Transverse colon (tissue), 4 donors: Measurements from ENCODE around the gene NPC1. TPM values are rescaled to one million over a fixed set of nuclear protein-coding genes. Genes with fewer than 3 reads are reported as not detected.
A peak's percentile ranks its signal among the peaks of the same experiment; 100 is the strongest.

Experiments used
- DNase-seq: peaks from one replicate; pipeline ENCODE4 v3.0.0-alpha.2; 2019
- H3K27ac ChIP-seq, 4 donors: fragments of 200-600 bp; sonication (generic); 2 replicates each; pipeline ENCODE4 v1.5.1; 2016 to 2018; ENCODE audit warnings: inconsistent platforms in 4 of 4
- H3K27me3 ChIP-seq: fragments of 200-600 bp; sonication (generic); 2 replicates; pipeline ENCODE4 v1.5.1; 2017; ENCODE audit warnings: inconsistent platforms
- H3K36me3 ChIP-seq, 4 donors: fragments of 200-600 bp; sonication (generic); 2 replicates each; pipeline ENCODE4 v1.5.1; 2017 to 2019; ENCODE audit warnings: inconsistent platforms in 4 of 4
- H3K4me1 ChIP-seq, 4 donors: fragments of 200-600 bp; sonication (generic); 2 replicates each; pipeline ENCODE4 v1.5.1; 2017 to 2020; ENCODE audit warnings: inconsistent platforms in 4 of 4
- H3K4me3 ChIP-seq, 4 donors: fragments of 200-600 bp; sonication (generic); 1 replicate in 1 of 4; 2 replicates in 3 of 4; pipeline versions ENCODE4 v1.5.1 to v1.6.1; 2017 to 2019; ENCODE audit warnings: inconsistent platforms in 4 of 4
- H3K9me3 ChIP-seq, 2 donors: fragments of 200-600 bp; sonication (generic); 2 replicates each; pipeline ENCODE4 v1.5.1; 2017 to 2019; ENCODE audit warnings: inconsistent platforms in 2 of 2
- EP300 ChIP-seq: sonication (generic); formaldehyde crosslinking; IDR thresholded peaks from one replicate; pipeline ENCODE4 v1.6.1; 2017; ENCODE audit warnings: antibody characterized with exemption, low read depth
- POLR2A ChIP-seq: fragments of 450-650 bp; IDR thresholded peaks from one replicate; pipeline ENCODE4 v1.6.1; 2016; ENCODE audit warnings: antibody characterized with exemption, mild to moderate bottlenecking, moderate library complexity
- POLR2AphosphoS5 ChIP-seq, 3 donors: sonication (generic); formaldehyde crosslinking; IDR thresholded peaks; one replicate each; pipeline ENCODE4 v1.6.1; 2016; ENCODE audit warnings: antibody characterized with exemption in 3 of 3
- WGBS, 2 donors: methylation state at CpG; one replicate each; pipeline ENCODE4 v1.1.5; 2018; ENCODE audit warnings: low coverage in 1 of 2; 5-methylcytosine and 5-hydroxymethylcytosine counted together
- in situ Hi-C, 4 donors: fragments of 200-750 bp; cut with MboI; loops; one replicate each; pipeline versions ENCODE4 v1.15.0 to v1.15.1; 2017; ENCODE audit warnings: low sequenced_read_pairs in 3 of 4, low pct_ligation_motif_present in 1 of 4, low pct_unique_long_range_greater_than_20kb in 1 of 4
- intact Hi-C: fragments of 100-400 bp; cut with DNase I; formaldehyde crosslinking; loops from one replicate; pipeline ENCODE4 v1.15.1; 2023; ENCODE audit warnings: low total_unique reads
- total RNA-seq, 4 donors: library from RNA; depleted of rRNA; stranded (reverse); fragments of >200 nt; gene quantifications; one replicate each; pipeline ENCODE4 v1.1.0, GENCODE V29; 2016
- TF ChIP-seq, protein P1 (sequence below), 5 experiments: fragments of 200-600 bp in 3 of 5; fragments of 450-650 bp in 2 of 5; sonication (generic) in 3 of 5; IDR thresholded peaks; 1 replicate in 2 of 5; 2 replicates in 3 of 5; pipeline ENCODE4 v1.5.1; 2016 to 2017; ENCODE audit warnings: antibody characterized with exemption in 5 of 5, inconsistent platforms in 3 of 5, mild to moderate bottlenecking in 2 of 5, moderate library complexity in 1 of 5

The NPC1 gene
- total RNA-seq, 4 donors from 2014 or later: 33.6 to 96.1 (median 49.7) TPM

DNA sequence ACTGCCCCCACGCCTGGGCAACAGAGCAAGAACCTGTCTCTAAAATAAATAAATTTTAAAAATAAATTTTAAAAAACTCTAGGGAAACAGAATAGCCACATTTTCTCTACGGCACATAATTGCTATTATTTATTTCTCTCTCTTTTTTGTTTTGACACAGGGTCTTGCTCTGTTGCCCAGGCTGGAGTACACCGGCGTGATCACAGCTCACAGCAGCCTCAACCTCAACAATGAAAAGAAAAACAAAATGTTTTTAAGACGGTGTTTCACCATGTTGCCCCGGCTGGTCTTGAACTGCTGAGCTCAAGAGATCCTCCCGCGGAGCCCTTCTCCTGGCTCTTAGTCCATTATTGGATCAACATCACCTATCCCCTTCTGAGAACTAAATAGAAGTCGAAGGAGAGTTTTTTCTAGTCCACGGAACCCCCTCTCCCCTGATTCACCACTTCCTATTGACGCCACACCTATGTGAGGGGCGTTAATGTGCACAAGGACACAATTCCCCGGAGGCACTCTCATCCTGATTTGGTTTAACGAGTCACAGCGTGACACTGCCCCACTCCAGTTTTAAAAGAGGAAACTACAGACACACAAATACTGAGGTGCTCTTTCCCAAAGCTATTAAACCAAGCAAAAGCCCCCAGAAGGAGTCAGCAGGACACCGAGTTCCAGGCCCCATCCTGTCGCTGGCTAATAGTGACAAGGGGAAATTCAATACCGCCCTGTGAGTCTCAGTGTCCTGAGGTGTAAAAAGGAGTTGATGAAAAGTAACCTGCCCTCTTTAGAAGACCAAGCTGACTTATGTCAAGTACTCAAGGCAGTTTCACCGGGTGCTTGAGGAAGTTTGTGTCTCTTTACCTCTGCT, 1.1 kb downstream of the NPC1 start:
- H3K4me3 ChIP-seq: peak overlapping the region; percentile 68 to 87 (median 80)
- 38 to 54% methylated on average over 10 to 19 of the region's 19 CpGs for WGBS, 2 donors
- TF ChIP-seq POLR2A (no peak), POLR2AphosphoS5 (IDR thresholded peaks at IDR 0.05) (peak in 1 of 3 donors; percentile 47)
- TF ChIP-seq, protein P1, sequence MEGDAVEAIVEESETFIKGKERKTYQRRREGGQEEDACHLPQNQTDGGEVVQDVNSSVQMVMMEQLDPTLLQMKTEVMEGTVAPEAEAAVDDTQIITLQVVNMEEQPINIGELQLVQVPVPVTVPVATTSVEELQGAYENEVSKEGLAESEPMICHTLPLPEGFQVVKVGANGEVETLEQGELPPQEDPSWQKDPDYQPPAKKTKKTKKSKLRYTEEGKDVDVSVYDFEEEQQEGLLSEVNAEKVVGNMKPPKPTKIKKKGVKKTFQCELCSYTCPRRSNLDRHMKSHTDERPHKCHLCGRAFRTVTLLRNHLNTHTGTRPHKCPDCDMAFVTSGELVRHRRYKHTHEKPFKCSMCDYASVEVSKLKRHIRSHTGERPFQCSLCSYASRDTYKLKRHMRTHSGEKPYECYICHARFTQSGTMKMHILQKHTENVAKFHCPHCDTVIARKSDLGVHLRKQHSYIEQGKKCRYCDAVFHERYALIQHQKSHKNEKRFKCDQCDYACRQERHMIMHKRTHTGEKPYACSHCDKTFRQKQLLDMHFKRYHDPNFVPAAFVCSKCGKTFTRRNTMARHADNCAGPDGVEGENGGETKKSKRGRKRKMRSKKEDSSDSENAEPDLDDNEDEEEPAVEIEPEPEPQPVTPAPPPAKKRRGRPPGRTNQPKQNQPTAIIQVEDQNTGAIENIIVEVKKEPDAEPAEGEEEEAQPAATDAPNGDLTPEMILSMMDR (IDR thresholded peaks at IDR 0.05): no peak
- DNase-seq: peak; percentile 13
- H3K4me1 ChIP-seq: peaks cover 3 to 49% (median 24%) of the 10 kb centered on the region in 4 donors
- no peaks in the 10 kb centered on the region for H3K9me3 ChIP-seq
- H3K27me3 ChIP-seq: no peaks in the 10 kb centered on the region
- H3K36me3 ChIP-seq: no peaks in the 10 kb centered on the region
- H3K27ac ChIP-seq: peak overlapping the region; percentile 97 to 100 (median 98)
- intact Hi-C loops (loop anchor here (5.0 kb wide), 2 partner anchors 68 to 83 kb away; partner anchors contain the start of gene RMC1), in situ Hi-C loops (loop anchor here in 1 of 4 donors (10.0 kb wide), 1 partner anchor 60 kb away; no protein-coding TSS in a partner anchor)

DNA sequence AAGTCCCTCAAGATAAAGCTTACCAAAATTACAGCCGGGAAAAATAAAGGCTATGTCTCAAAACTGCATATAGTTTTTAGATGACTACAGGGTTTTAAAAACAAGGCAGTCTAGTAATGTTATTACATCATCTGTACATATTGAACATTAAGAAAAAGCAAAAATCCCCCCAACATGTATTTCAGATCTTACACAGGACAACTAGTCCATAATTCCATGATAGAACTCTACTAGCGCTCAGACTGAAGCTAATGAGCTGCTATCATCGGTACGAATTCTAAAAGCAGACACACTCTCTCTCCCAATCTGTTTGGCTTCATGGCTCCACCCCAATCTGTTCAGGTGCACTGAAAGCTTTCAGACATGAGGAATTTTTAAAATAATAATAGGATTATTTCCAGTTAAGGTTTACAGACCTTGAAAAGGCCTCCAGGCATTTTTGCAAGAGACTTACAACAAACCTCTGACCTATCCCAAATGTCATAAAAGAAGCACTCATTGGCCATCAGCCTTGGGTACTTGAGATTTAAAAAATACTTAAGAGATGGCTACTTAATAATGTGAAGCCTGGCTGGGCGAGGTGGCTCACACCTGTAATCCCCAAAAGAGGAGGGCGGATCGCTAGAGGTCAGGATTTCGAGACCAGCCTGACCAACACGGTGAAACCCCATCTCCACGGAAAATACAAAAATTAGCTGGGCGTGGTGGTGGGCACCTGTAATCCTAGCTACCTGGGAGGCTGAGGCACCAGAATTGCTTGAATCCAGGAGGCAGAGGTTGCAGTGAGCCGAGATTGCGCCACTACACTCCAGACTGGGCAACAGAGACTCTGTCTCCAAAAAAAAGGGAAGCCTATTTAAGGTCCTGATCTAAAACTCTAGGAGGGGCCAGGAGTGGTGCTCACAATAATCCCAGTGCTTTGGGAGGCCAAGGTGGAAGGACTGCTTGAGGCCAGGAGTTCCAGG, 2.0 kb downstream of the NPC1 start:
- peak overlapping the region in 1 of 4 donors; percentile 97 for H3K27ac ChIP-seq
- TF ChIP-seq POLR2A (no peak), POLR2AphosphoS5 (IDR thresholded peaks at IDR 0.05) (no peak), EP300 (no peak)
- TF ChIP-seq, protein P1 (IDR thresholded peaks at IDR 0.05): no peak
- H3K36me3 ChIP-seq: no peaks in the 10 kb centered on the region
- 89 to 91% methylated on average over 6 to 13 of the region's 13 CpGs for WGBS, 2 donors
- H3K4me1 ChIP-seq: peaks cover 6 to 59% (median 24%) of the 10 kb centered on the region in 4 donors
- intact Hi-C loops: no loop called here
- DNase-seq: no peak
- in situ Hi-C loops: loop anchor here in 3 of 4 donors (5.0 to 10.0 kb wide), 3 partner anchors 60 to 77 kb away; no protein-coding TSS in a partner anchor
- peak overlapping the region in 2 of 4 donors; percentile 84 to 87 for H3K4me3 ChIP-seq
- no peaks in the 10 kb centered on the region for H3K27me3 ChIP-seq
- H3K9me3 ChIP-seq: no peaks in the 10 kb centered on the region

DNA sequence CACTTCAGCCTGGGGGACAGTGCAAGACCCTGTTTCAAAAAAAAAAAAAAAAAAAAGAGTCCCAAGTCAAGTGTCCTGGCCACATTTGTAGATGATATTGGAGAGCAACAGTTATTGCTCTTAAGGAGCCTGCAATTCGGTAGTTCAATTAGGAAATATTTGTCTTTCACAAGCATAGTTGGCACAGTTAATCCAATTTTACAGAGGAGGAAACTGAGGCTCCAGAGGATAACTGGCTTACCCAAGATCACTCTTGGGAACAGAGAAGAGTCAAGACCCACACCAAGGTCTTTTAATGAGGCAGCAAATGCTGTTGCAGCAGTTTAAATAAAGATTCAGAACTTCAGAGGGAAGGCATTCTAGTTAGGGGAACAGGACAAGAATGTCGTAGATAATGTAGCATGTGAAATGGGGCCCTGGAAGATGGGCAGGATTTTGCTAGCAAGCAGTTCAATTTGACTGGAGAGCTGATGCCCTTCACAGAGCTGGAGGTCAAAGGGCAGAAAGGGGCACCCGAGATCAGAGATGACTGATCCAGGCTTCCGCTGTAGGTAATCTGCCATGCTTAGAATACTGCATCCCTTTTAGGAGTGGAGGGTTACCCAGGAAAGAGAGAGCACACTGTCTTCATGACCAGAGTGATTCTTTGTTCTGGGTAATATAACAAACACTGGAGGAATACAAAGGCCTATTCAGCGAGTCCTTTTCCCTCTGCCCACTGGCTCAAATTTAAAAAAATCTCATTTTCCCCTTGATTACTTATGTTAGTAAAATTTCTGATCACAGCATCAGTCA, 3.0 kb downstream of the NPC1 start:
- Histone ChIP-seq H3K9me3 (no peaks in the 10 kb centered on the region), H3K36me3 (no peaks in the 10 kb centered on the region), H3K27ac (no peak overlapping the region), H3K4me1 (peaks cover 6 to 63% (median 24%) of the 10 kb centered on the region in 4 donors), H3K4me3 (no peak overlapping the region), H3K27me3 (no peaks in the 10 kb centered on the region)
- TF ChIP-seq POLR2A (no peak), POLR2AphosphoS5 (IDR thresholded peaks at IDR 0.05) (no peak), EP300 (no peak)
- TF ChIP-seq, protein P1 (IDR thresholded peaks at IDR 0.05): no peak
- intact Hi-C loops: no loop called here
- WGBS, 2 donors: 68 to 84% methylated on average over 5 of the region's 5 CpGs
- in situ Hi-C loops: loop anchor here in 3 of 4 donors (5.0 to 10.0 kb wide), 3 partner anchors 58 to 76 kb away; no protein-coding TSS in a partner anchor
- DNase-seq: no peak
